MM.1S (cell line): ENCODE data around the gene CKLF.

Source experiments
- EZH2 ChIP-seq: fragments of 300-600 bp; sonication (generic); optimal IDR thresholded peaks from 2 replicates; pipeline ENCODE3; 2017; ENCODE audit warnings: low read depth, mild to moderate bottlenecking, antibody characterized with exemption, low read length, mixed read lengths
- EZH2phosphoT487 ChIP-seq: fragments of 300-600 bp; sonication (generic); IDR thresholded peaks from 2 replicates; pipeline ENCODE4 v1.6.1; 2018; ENCODE audit warnings: antibody characterized with exemption, low read length
- TF ChIP-seq, protein P1 (sequence below): fragments of 300-600 bp; sonication (generic); IDR thresholded peaks from 2 replicates; pipeline ENCODE4 v1.5.1; 2016; ENCODE audit warnings: antibody characterized with exemption, low read length, mixed read lengths

DNA sequence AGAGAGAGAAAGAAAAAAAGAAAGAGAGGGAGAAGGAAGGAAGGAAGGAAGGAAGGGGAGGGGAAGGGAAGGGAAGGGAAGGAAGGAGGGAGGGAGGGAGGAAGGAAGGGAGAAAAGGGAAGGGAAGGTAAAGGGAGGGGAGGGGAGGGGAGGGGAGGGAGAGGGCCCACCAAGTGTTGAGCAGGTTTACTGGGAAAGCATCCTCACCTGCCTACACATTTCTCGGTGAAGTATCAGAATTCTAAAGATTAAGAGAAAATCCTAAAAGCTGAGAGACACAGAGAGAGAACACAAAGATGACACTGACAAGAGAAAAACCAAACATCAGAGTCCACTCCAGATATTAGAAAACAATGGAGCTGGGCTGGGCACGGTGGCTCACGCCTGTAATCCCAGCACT, 39.9 kb downstream of the CKLF start:
- TF ChIP-seq, protein P1, sequence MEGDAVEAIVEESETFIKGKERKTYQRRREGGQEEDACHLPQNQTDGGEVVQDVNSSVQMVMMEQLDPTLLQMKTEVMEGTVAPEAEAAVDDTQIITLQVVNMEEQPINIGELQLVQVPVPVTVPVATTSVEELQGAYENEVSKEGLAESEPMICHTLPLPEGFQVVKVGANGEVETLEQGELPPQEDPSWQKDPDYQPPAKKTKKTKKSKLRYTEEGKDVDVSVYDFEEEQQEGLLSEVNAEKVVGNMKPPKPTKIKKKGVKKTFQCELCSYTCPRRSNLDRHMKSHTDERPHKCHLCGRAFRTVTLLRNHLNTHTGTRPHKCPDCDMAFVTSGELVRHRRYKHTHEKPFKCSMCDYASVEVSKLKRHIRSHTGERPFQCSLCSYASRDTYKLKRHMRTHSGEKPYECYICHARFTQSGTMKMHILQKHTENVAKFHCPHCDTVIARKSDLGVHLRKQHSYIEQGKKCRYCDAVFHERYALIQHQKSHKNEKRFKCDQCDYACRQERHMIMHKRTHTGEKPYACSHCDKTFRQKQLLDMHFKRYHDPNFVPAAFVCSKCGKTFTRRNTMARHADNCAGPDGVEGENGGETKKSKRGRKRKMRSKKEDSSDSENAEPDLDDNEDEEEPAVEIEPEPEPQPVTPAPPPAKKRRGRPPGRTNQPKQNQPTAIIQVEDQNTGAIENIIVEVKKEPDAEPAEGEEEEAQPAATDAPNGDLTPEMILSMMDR: no peak
- TF ChIP-seq EZH2phosphoT487 (no peak), EZH2 (no peak)
